ENCODE data around the gene MTHFD2L.

MTHFD2L gene

GRCh38 chr4:74157154-74157553 is 764 bp upstream of the MTHFD2L start:
- Histone ChIP-seq H3F3A (ENCODE audit: insufficient read depth) (no peaks in the 10 kb centered on the region; the same call in 1 of the 2 replicates), H3K9me3 (ENCODE audit: insufficient read depth, low read length) (no peaks in the 10 kb centered on the region), H3K9ac (ENCODE audit: low read length) (peak overlapping the region; percentile 73), H3K36me3 (ENCODE audit: low read length) (0 out of 2 replicates have a peak, but pooled peaks cover 3% of the 10 kb centered on the region), H4K20me1 (ENCODE audit: low read depth, low read length) (no peaks in the 10 kb centered on the region), H3K4me2 (ENCODE audit: low read depth, low read length, poor library complexity, severe bottlenecking) (peak overlapping the region; percentile 86), H3K4me3 (ENCODE audit: insufficient read depth, low read length, poor library complexity, severe bottlenecking) (peak overlapping the region; percentile 72), H3K9me2 (replicated peaks; ENCODE audit: insufficient read depth, low read length) (no peaks in the 10 kb centered on the region), H2AFZ (ENCODE audit: low read depth, low read length, severe bottlenecking) (peak overlapping the region; percentile 99), H3K79me2 (ENCODE audit: insufficient read depth, low read length) (peaks cover 35% of the 10 kb centered on the region), H3K27ac (ENCODE audit: low read depth, low read length) (no peak overlapping the region), H3K27me3 (ENCODE audit: low read length) (no peaks in the 10 kb centered on the region)
- TF ChIP-seq EZH2phosphoT487 (conservative IDR thresholded peaks at IDR 0.05; ENCODE audit: low read length) (no peak), CTCF (IDR thresholded peaks at IDR 0.05; ENCODE audit: insufficient read depth, low read length, poor library complexity, severe bottlenecking) (no peak)

- Histone ChIP-seq H3K9ac (ENCODE audit: low read length) (peak overlapping the region; percentile 73), H3F3A (ENCODE audit: insufficient read depth) (no peaks in the 10 kb centered on the region; the same call in 1 of the 2 replicates), H3K9me2 (replicated peaks; ENCODE audit: insufficient read depth, low read length) (no peaks in the 10 kb centered on the region), H3K27ac (ENCODE audit: low read depth, low read length) (peak overlapping the region; percentile 29; the same call in 1 of the 2 replicates), H3K4me3 (ENCODE audit: insufficient read depth, low read length, poor library complexity, severe bottlenecking) (peak overlapping the region; percentile 72), H3K4me2 (ENCODE audit: low read depth, low read length, poor library complexity, severe bottlenecking) (peak overlapping the region; percentile 86), H3K79me2 (ENCODE audit: insufficient read depth, low read length) (peaks cover 38% of the 10 kb centered on the region), H3K36me3 (ENCODE audit: low read length) (0 out of 2 replicates have a peak, but pooled peaks cover 3% of the 10 kb centered on the region), H3K9me3 (ENCODE audit: insufficient read depth, low read length) (no peaks in the 10 kb centered on the region), H4K20me1 (ENCODE audit: low read depth, low read length) (no peaks in the 10 kb centered on the region), H2AFZ (ENCODE audit: low read depth, low read length, severe bottlenecking) (peak overlapping the region; percentile 16), H3K27me3 (ENCODE audit: low read length) (no peaks in the 10 kb centered on the region)
- TF ChIP-seq EZH2phosphoT487 (conservative IDR thresholded peaks at IDR 0.05; ENCODE audit: low read length): no peak
- no peak for TF ChIP-seq CTCF (IDR thresholded peaks at IDR 0.05; ENCODE audit: insufficient read depth, low read length, poor library complexity, severe bottlenecking)
Measured at GRCh38 chr4:74158466-74159142, 686 bp downstream of the MTHFD2L start.

DNA sequence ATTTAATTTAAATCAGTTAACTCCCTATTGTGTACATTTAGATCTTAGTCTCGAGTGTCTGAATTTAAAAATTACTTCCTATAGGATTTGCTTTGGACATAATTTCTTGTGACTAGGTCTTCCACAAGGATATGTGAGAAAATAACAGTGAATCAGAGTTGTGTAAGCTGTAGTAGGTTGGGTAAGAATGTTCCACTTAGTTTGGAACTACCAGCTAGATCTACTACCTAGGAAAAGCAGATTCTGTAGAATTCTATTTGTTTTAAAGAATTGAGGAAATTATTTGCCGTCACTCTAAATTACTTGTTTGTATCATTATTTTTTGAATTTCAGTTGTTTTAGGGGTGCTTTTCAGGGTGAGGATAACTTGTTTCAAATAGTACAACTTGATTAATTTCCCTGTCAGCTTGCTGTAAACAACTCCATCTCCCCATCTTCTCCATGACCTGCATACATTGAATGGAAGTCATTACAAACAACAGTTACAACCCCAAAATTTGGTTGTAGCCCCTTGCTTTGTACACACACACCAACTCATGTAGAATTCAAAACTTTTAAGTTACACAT is 1.3 kb downstream of the MTHFD2L start:
- Histone ChIP-seq H3K27ac (ENCODE audit: low read depth, low read length) (0 out of 2 replicates have a peak overlapping the region, but pooled peaks have one; percentile 29), H2AFZ (ENCODE audit: low read depth, low read length, severe bottlenecking) (no peak overlapping the region), H3K4me3 (ENCODE audit: insufficient read depth, low read length, poor library complexity, severe bottlenecking) (peak overlapping the region; percentile 72), H4K20me1 (ENCODE audit: low read depth, low read length) (no peaks in the 10 kb centered on the region), H3K9ac (ENCODE audit: low read length) (peak overlapping the region; percentile 73), H3K9me2 (replicated peaks; ENCODE audit: insufficient read depth, low read length) (no peaks in the 10 kb centered on the region), H3K4me2 (ENCODE audit: low read depth, low read length, poor library complexity, severe bottlenecking) (peak overlapping the region; percentile 86), H3K36me3 (ENCODE audit: low read length) (0 out of 2 replicates have a peak, but pooled peaks cover 3% of the 10 kb centered on the region), H3K9me3 (ENCODE audit: insufficient read depth, low read length) (no peaks in the 10 kb centered on the region), H3K79me2 (ENCODE audit: insufficient read depth, low read length) (peaks cover 38% of the 10 kb centered on the region), H3F3A (ENCODE audit: insufficient read depth) (no peaks in the 10 kb centered on the region; the same call in 1 of the 2 replicates), H3K27me3 (ENCODE audit: low read length) (no peaks in the 10 kb centered on the region)
- TF ChIP-seq CTCF (IDR thresholded peaks at IDR 0.05; ENCODE audit: insufficient read depth, low read length, poor library complexity, severe bottlenecking) (no peak), EZH2phosphoT487 (conservative IDR thresholded peaks at IDR 0.05; ENCODE audit: low read length) (no peak)
